ENCODE results near the gene USP38.

DNA sequence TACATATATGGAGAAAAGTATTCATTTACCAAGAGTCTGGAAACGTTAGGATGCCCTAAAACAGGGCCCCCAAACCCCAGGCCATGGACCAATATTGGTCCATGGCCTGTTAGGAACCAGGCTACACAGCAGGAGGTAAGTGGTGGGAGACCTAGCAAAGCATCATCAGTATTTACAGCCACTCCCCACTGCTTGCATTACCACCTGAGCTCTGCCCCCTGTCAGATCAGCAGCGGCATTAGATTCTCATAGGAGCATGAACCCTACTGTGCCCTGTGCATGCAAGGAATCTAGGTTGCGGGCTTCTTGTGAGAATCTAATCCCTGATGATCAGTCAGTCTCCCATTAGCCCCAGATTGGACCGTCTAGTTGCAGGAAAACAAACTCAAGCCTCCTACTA is 62.3 kb downstream of the USP38 start:
- TF ChIP-seq, protein P1, sequence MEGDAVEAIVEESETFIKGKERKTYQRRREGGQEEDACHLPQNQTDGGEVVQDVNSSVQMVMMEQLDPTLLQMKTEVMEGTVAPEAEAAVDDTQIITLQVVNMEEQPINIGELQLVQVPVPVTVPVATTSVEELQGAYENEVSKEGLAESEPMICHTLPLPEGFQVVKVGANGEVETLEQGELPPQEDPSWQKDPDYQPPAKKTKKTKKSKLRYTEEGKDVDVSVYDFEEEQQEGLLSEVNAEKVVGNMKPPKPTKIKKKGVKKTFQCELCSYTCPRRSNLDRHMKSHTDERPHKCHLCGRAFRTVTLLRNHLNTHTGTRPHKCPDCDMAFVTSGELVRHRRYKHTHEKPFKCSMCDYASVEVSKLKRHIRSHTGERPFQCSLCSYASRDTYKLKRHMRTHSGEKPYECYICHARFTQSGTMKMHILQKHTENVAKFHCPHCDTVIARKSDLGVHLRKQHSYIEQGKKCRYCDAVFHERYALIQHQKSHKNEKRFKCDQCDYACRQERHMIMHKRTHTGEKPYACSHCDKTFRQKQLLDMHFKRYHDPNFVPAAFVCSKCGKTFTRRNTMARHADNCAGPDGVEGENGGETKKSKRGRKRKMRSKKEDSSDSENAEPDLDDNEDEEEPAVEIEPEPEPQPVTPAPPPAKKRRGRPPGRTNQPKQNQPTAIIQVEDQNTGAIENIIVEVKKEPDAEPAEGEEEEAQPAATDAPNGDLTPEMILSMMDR (IDR thresholded peaks at IDR 0.05; ENCODE audit: extremely low read depth in 1 of 2, insufficient read depth in 1 of 2, low read depth in 1 of 2, low read length in 2 of 2), result no peak
- no peak for TF ChIP-seq POLR2AphosphoS5 (IDR thresholded peaks at IDR 0.05; ENCODE audit: insufficient read depth, low read depth, low read length)
- no peak for TF ChIP-seq POLR2A (IDR thresholded peaks at IDR 0.05; ENCODE audit: low read depth, low read length)
- TF ChIP-seq JUN (IDR thresholded peaks at IDR 0.05; ENCODE audit: borderline replicate concordance, insufficient read depth, insufficient read length, low read depth), result no peak
- no peak for TF ChIP-seq EZH2 (IDR thresholded peaks at IDR 0.05; ENCODE audit: borderline replicate concordance, low read depth, low read length, severe bottlenecking)
- TF ChIP-seq MYC (IDR thresholded peaks at IDR 0.05; ENCODE audit: low read depth, low read length), result no peak
- TF ChIP-seq, protein P2, sequence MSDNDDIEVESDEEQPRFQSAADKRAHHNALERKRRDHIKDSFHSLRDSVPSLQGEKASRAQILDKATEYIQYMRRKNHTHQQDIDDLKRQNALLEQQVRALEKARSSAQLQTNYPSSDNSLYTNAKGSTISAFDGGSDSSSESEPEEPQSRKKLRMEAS (IDR thresholded peaks at IDR 0.05; ENCODE audit: insufficient read depth, insufficient read length), result no peak
- no peak for TF ChIP-seq FOS (IDR thresholded peaks at IDR 0.05; ENCODE audit: borderline replicate concordance, insufficient read depth, low read length)
- TF ChIP-seq GATA2 (IDR thresholded peaks at IDR 0.05; ENCODE audit: insufficient read depth, insufficient read length, low read depth, low read length), result no peak
